HG03095 (cell line): ENCODE results near the gene SPRED1.
A peak's percentile ranks its signal among the peaks of the same experiment; 100 is the strongest.

ENCODE experiments used
- ATAC-seq: cut with Tn5 transposase; IDR thresholded peaks from one replicate; pipeline ENCODE4 v1.9.1; 2021; ENCODE audit warnings: moderate library complexity; ENCODE audit not compliant: unreplicated experiment

Gene SPRED1

DNA sequence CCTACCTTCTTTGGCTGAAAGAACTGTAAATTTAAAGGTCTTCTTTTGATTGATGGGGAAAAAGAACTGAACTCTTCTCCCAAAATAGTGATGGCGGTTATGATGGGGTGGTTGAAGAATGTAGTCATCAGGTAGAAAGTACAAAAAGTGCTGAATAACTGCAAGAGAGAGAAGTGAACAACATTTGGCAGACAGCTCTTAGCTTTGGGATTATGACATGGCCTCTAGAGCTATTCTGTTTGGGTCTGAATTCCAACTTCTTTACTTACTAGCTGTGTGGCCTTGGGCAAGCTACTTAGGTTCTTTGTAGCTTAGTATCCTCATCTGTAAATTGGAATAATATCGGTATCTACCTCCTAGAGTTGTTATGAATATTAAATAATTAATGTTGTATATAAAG lies 91.7 kb downstream of the SPRED1 start:
- no peak for ATAC-seq

DNA sequence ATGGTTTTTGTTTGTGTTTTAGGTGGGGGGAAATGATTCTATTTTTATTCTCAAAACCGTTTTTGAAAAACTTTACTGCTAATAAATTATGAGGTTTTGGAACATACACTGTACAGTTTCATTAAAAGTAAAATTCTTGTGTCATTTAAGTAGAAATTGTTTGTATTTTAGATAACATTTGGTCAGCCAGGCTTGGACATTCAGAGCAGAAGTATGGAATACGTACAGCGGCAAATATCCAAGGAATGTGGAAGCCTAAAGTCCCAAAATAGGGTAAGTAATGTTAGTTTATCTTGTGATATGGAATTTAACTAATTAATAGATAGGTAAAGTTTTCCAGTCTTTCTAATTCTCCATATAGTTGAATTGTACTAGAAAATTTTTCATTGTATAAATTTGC lies 96.6 kb downstream of the SPRED1 start:
- no peak for ATAC-seq

DNA sequence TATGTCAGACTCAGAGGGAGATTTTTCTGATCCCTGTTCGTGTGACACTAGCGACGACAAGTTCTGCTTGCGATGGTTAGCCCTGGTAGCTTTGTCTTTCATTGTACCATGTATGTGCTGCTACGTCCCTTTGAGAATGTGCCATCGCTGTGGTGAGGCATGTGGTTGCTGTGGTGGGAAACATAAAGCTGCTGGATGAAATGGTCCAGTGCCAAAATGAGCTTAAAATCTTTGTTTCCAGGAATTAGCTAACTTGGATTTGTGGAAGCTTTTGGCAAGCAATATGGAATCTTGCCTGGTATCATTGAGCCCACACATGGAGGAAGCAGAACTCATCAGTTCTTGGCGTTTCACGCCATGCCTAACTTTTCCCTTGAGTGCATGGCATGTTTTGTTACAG lies 98.8 kb downstream of the SPRED1 start:
- ATAC-seq: no peak

DNA sequence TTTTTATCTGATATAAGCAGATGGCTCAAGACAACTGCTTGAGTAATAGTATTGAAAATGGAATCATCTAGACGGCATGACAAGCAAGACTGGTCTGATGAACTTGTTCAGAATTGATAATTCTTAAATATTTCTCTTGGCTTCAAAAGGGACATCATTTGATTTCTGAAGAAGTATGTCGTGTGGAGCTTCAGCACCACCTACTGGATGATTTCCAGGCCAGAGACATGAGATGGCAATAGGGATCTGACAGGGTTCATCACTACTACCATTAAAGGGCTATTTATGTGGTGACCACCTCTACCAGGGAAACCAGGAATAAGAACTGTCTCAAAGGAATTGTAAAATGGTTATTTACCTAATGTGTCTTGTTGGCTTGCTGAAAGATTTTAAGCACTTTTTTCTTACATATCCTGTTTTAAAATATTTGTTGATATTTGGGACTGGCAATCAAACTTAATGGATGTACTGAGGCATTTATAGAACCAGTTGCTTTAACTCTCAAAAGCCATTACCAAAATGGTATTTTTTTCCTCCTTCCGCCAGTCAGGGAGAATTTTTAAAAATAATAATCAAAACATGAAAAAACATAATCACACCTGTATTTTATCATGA lies 101.8 kb downstream of the SPRED1 start:
- no peak for ATAC-seq

DNA sequence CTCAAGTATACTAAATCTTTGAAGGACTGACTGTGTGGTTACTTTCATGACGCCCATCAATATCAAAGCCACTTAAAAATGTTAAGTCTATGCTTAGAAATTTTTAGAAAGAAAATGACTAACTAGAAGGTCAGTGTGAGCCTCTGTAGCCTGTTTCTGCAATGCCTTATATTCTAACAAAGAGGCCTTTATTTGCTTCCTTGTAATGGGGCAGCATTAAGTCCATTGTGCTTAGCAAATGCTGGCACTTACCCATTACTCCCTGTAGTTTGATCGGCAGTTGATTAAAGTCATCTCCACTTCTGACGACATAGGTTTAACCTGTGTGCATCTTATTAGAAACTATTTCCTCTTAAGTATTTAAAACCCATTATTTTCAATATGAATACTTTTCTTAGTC lies 109.7 kb downstream of the SPRED1 start:
- ATAC-seq: no peak

DNA sequence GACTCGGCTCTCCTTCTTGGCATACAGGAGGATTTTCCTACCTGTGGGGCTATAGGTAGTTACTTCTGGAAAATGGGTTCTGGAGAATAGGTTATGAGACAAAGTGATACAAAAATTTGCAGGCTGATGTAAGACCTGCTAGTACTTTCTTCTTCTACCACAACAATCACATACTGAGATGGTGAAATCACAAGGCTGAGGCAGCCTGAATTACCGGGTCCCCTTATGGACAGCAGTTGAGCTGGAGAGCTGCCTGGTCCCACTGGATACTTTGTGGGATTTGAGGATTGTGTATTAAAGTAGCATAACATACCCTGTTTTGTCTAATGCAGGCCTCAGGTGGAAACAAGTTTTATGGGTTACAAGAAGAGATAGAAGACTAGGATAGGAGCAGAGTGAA lies 114.8 kb downstream of the SPRED1 start:
- no peak for ATAC-seq

DNA sequence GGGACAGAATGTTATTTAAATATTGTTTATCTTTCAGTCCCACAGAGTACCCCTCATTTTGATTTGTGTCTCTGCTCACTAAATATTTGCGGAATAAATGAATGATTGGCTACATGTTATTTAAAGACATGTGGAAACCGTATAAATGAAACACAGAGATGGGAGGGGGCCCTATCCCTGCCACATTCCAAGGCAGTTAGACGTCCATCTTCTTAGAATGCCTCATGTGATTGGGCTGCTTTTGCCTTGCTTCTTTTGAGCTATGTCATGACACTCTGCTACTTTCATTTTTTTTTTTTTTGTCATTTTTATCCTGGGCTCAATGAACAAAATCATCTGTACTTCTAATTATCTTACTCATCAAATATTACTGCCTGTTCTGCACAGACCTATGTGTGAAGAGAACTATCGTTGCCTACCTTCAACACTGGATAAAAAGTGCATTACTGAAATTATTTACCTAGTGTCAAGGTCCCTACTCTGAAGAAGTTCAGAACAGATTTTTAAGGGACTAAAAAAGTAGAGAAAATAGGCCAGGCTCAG lies 117.4 kb downstream of the SPRED1 start:
- no peak for ATAC-seq

DNA sequence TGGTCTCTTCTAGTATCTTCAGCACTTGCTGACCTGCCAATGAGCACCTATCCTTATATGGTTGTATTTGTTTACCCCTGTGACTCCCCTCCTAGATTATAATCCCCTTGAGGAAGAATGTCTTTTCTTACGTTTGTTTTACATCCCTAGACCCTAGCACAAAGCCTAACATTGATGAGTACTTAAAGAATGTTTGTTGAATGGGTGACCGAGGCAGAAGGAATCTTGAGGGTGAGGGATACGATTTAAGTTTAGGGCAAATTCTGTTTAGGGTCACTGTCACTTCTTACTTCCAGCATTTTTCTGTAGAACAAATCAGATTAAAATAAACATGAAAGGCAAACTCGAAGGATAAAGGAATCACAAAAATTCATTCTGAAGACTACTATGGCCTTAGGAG lies 120.4 kb downstream of the SPRED1 start:
- ATAC-seq: no peak

DNA sequence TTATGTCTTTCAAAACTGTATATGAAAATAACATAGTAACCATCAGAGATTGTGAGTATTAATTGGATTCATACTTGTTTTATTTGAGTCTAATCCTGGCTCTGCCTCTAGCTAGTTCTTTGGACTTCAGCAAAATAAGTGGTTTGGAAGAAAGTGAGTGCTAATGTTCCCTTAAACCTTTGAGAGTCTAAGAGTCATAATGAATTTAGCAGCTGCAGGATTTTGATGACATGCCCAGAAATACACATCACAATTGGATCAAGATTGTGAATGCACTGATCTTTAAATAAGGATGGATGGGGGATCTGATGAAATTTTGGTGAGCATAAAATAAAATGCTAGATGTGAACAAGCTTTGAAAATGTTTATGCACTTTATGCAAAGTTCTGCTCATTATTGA lies 121.4 kb downstream of the SPRED1 start:
- no peak for ATAC-seq

DNA sequence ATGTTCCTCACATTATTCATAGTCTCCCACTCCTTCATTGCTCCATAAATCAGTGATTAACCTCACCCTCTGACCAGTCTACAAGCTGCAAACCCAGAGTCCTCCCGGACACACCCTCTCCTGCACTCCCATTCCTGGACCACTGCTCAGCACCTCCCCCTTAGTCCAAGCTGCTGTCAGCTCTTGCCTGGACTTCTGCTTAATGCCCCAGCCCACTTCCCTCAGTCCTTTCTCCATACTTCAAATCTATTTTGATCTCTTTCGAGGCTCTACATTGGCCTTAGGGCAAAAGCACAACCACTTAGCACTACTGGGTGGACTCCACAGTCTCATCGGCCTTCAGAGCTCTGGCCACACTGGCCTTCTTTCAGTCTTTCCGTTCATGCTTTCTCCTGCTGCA lies 121.9 kb downstream of the SPRED1 start:
- ATAC-seq: no peak

DNA sequence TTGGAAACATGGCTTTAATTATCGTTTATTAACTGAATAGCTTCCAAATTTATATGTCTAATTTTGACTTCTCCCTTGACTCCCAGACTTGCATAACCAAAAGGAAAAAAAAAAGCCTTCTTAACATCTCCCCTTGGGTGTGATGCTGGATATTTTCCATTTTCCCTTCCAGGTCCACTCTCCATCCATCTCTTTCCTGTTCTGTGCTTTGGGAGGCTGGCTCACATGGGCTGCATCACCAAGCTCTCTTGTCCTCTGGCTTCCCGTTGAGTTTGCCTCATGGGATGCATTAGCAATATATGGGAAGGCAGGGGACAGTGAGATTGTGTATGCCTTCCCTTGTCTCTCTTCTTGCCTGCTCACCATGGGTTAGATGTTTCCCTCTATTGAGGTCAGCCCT lies 123.4 kb downstream of the SPRED1 start:
- no peak for ATAC-seq

DNA sequence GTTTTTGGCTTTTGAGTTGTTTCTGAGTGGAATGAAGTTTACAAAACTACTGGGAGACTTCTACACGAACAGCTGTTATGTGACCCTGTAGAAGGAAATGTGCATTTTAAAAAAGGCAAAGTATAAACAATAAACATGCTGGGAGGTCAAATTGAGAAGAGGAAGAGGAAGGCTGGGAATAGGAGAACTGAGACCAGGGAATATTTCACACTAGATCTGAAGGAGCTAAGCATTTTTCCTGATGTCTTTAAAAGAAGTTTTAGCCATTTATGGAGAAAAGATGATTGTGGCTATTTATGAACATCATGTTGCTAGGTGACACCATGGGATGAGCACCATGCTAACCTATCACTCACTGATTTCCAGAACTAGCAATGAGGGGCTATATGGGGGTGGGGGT lies 125.0 kb downstream of the SPRED1 start:
- no peak for ATAC-seq

DNA sequence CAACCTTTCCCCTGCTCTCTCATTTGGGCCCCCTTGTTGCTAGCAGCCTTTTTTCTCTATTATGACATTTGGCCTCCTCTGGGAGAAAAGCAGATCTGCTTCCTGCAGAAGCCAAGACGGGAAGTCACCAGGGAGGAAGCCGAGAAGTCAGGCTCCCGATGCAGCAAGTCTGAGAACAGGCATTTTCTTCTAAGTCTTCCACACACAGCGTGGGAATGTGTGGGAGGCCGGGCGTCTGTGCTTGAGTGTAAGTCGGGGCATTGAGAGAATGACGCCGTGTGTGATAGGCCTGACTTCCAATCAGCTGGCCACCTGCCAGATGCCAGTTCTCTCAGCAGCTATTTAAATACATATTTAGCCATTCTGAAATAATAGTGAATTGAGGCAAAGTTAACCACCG lies 125.5 kb downstream of the SPRED1 start:
- no peak for ATAC-seq

DNA sequence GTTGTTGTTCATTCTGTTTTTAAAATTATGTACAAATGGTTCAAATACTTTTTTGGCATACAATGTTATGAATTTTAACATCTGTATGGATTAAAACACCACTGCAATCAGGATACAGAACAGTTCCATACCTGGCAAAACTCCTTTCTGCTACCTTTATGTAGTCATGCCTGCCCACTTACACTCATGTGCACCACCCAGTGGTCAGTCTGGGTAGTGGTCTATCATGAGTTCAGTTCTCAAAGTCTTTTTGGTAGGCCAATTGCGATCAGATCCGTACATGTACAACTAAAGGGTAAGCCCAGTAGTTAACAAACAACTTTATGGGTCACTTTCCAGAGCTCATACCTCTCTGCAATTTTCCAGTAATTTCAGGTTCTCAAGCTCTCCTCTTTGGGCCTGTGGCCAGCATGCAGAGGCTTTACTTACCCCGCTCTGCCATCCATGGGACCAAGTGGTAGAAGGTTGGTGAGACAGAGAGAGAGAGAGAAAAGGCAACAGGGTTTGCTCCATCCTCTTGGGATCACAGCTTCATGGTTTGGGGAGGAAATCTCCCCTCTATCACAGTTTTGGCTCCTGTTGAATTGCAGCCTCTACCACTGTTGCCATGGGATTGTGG lies 137.4 kb downstream of the SPRED1 start:
- peak; percentile 85 for ATAC-seq

DNA sequence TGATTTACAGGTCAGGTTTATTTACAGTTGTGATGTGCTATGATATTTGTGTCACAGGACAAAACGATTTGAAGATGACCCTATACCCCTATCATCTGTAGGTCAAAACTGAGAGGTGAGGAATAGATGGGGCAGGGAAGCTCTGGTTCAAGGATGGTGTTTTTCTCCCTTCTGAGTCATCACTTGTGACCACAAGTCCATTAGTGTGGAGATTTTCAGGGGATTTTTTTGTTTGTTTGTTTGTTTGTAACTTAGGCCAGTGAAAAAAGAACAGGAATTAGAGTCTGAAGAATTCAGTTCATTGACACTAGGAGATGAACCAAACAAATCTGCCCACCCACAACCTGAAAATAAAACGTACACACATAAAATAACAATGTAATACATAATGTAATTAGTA lies 138.6 kb downstream of the SPRED1 start:
- no peak for ATAC-seq

DNA sequence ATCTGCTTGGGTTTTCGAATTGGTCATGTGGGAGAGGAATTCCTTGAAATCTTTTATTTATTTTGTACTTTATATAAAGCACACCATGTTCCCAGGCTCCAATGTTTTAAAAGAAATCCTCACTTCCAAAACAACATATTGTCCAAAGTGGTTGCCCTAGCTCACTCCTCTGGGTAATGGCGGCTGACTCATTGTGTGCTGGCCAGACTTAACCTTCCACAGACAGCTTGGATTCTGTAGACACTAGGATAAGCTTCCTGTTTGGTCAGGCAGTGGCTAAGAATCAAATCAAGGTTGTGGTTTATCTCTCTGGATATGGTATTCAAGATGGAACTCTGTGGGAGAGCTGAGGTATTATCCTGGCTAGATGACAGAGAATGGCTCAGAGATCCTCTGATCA lies 145.5 kb downstream of the SPRED1 start:
- ATAC-seq: no peak

DNA sequence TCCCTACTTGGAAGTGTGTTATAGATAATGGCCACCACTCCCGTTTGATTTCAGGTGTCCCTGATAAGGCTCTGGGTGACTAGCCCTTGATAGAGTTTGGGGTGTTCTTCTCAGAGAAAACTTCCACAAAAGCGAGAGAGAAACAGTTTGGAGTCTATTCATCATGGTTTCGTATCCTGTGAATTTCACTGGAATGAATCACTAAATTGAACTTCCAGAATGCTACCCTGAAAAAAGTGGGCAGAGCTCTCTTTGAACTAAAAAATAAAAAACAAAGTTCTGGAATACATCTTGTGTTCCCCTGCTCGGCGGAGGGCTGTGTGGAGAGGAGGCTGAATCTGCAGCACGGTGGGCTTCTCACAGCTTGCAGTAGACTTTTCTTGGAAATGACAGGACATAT lies 148.5 kb downstream of the SPRED1 start:
- ATAC-seq: no peak

DNA sequence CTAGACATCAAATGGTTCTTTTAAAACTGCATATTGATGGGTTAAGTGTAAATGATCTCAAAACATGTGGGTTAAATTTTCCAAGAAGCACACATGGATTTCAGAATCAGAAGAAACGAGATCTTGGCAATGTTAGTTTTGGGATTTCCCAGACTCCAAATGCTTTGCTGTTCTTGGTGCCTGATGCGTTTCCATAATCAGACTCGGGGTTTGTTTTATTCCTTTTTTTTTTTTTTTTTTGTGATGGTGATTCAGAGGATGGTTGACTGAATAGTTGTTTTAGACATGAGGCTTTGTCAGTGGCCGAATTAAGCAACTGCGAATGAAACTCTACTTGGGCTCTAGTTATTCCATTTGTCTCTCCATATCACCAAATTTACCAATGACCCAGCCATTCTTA lies 149.1 kb downstream of the SPRED1 start:
- ATAC-seq: no peak

DNA sequence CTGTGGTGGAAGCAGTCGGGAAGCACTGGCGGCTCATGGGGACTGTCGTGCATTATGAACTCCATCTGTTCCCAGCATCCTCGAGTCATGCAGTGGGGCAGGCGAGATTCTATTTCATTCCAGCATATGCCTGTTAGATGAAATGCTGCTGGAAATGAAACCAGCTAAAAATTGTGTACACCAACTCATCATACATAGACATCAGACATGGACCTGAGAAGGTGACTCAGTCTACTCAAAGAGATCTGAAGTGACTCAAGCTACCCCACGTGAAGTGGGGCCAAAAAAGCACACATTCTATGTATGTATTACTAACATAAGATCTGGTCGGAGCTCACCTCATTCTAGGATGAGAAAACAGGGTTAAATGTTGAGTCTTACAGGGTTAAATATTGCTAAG lies 153.8 kb downstream of the SPRED1 start:
- no peak for ATAC-seq
